Naive thymus-derived CD8-positive, alpha-beta T cell (primary cell): ENCODE results near the gene KRT10. TPM values are rescaled to one million over a fixed set of nuclear protein-coding genes. Genes with fewer than 3 reads are reported as not detected.
A peak's percentile ranks its signal among the peaks of the same experiment; 100 is the strongest.

Experiments
- ATAC-seq, 2 donors: fragments of 150-1000 bp; cut with Tn5 transposase in 1 of 2; sonication (Bioruptor Pico), chemical (Tn5 transposase) in 1 of 2; 1 replicate in 1 of 2; 2 replicates in 1 of 2; pipeline ENCODE4 v1.10.0; 2021; ENCODE audit warnings: mild to moderate bottlenecking in 2 of 2, moderate library complexity in 2 of 2
- POLR2A ChIA-PET: fragments of 350-600 bp; sonication (Branson Sonifier 250); formaldehyde crosslinking; loops from one replicate; lab custom pipeline; 2021; ENCODE audit warnings: antibody characterized with exemption; lab: Charles Lee
- DNase-seq, 10 donors: peaks; one replicate each; pipeline versions ENCODE4 v3.0.0 to v3.0.0-alpha.2; 2020 to 2022
- H3K27ac Mint-ChIP-seq, 10 donors: one replicate each; pipeline ENCODE4 v1.8.0; 2020 to 2022; ENCODE audit warnings: mild to moderate bottlenecking in 10 of 10, mixed read lengths in 10 of 10, moderate library complexity in 4 of 10, inconsistent platforms in 1 of 10
- H3K27me3 Mint-ChIP-seq, 5 donors: one replicate each; pipeline ENCODE4 v1.8.0; 2021 to 2022; ENCODE audit warnings: mixed read lengths in 5 of 5
- H3K36me3 Mint-ChIP-seq, 3 donors: one replicate each; pipeline ENCODE4 v1.8.0; 2020 to 2022; ENCODE audit warnings: mixed read lengths in 3 of 3, mild to moderate bottlenecking in 2 of 3, inconsistent platforms in 1 of 3
- H3K4me1 Mint-ChIP-seq, 4 donors: one replicate each; pipeline ENCODE4 v1.8.0; 2021 to 2022; ENCODE audit warnings: mixed read lengths in 4 of 4
- H3K4me3 Mint-ChIP-seq, 10 donors: one replicate each; pipeline ENCODE4 v1.8.0; 2020 to 2022; ENCODE audit warnings: mild to moderate bottlenecking in 10 of 10, mixed read lengths in 10 of 10, moderate library complexity in 6 of 10, inconsistent platforms in 1 of 10
- H3K9me3 Mint-ChIP-seq, 9 donors: one replicate each; pipeline ENCODE4 v1.8.0; 2020 to 2022; ENCODE audit warnings: mixed read lengths in 9 of 9, mild to moderate bottlenecking in 3 of 9, inconsistent platforms in 1 of 9, moderate library complexity in 1 of 9
- polyA plus RNA-seq, 3 donors: library from polyadenylated mRNA; unstranded; fragments of 300-500 nt; fragmentation: Illumina TruSeq; gene quantifications; one replicate each; pipeline ENCODE4 v1.2.3, GENCODE V29; 2021
- total RNA-seq, 8 experiments: library from RNA in 2 of 8; stranded (reverse) in 2 of 8; gene quantifications; one replicate each; pipeline ENCODE4 v1.2.3 and lab custom pipeline; 2021 to 2026

The KRT10 gene
- total and polyA plus RNA-seq, 5 experiments from 2014 or later: 47.8 to 239 (median 185) TPM

- no peak overlapping the region for H3K4me3 Mint-ChIP-seq
- POLR2A ChIA-PET: no interaction called here
- H3K4me1 Mint-ChIP-seq: no peaks in the 10 kb centered on the region
- H3K36me3 Mint-ChIP-seq: no peaks in the 10 kb centered on the region
- H3K9me3 Mint-ChIP-seq: no peaks in the 10 kb centered on the region
- peaks cover 21 to 53% (median 32%) of the 10 kb centered on the region in 5 donors for H3K27me3 Mint-ChIP-seq
- no peak overlapping the region for H3K27ac Mint-ChIP-seq
- DNase-seq: no peak
- no peak for ATAC-seq
Measured at GRCh38 chr17:40850293-40850972, 28.0 kb upstream of the KRT10 start.

GRCh38 chr17:40849723-40850122 is 27.3 kb upstream of the KRT10 start:
- POLR2A ChIA-PET: no interaction called here

GRCh38 chr17:40848583-40849235 is 26.3 kb upstream of the KRT10 start:
- POLR2A ChIA-PET: no interaction called here
- Mint-ChIP-seq H3K36me3 (no peaks in the 10 kb centered on the region), H3K4me1 (no peaks in the 10 kb centered on the region), H3K27me3 (peaks cover 24 to 57% (median 38%) of the 10 kb centered on the region in 5 donors), H3K9me3 (no peaks in the 10 kb centered on the region), H3K27ac (no peak overlapping the region), H3K4me3 (no peak overlapping the region)
- ATAC-seq (no peak), DNase-seq (no peak)

More at GRCh38 chr17:40849723-40850122, 27.3 kb upstream of the KRT10 start:
- no peak for ATAC-seq
- Mint-ChIP-seq H3K27ac (no peak overlapping the region), H3K4me3 (no peak overlapping the region), H3K36me3 (no peaks in the 10 kb centered on the region), H3K4me1 (no peaks in the 10 kb centered on the region), H3K9me3 (no peaks in the 10 kb centered on the region), H3K27me3 (peaks cover 24 to 54% (median 34%) of the 10 kb centered on the region in 5 donors)
- no peak for DNase-seq

GRCh38 chr17:40846515-40847144 is 24.2 kb upstream of the KRT10 start:
- DNase-seq (no peak), ATAC-seq (no peak)
- H3K4me3 Mint-ChIP-seq: no peak overlapping the region
- H3K9me3 Mint-ChIP-seq: no peaks in the 10 kb centered on the region
- no peaks in the 10 kb centered on the region for H3K36me3 Mint-ChIP-seq
- peaks cover 0 to 6% (median 0%) of the 10 kb centered on the region in 4 donors for H3K4me1 Mint-ChIP-seq
- POLR2A ChIA-PET: no interaction called here
- H3K27me3 Mint-ChIP-seq: peaks cover 19 to 62% (median 40%) of the 10 kb centered on the region in 5 donors
- no peak overlapping the region for H3K27ac Mint-ChIP-seq

- ATAC-seq (no peak), DNase-seq (no peak)
- Mint-ChIP-seq H3K36me3 (no peaks in the 10 kb centered on the region), H3K4me3 (no peak overlapping the region), H3K27ac (no peak overlapping the region), H3K27me3 (peaks cover 15 to 57% (median 32%) of the 10 kb centered on the region in 5 donors), H3K9me3 (no peaks in the 10 kb centered on the region), H3K4me1 (peaks cover 0 to 6% (median 0%) of the 10 kb centered on the region in 4 donors)
- POLR2A ChIA-PET: no interaction called here
Measured at GRCh38 chr17:40844671-40845107, 22.3 kb upstream of the KRT10 start.

GRCh38 chr17:40843242-40843641 is 20.8 kb upstream of the KRT10 start:
- POLR2A ChIA-PET: interaction anchor here (1.1 kb wide), 1 partner anchor 24 kb away, joined by 3 read pairs; no protein-coding TSS in a partner anchor
- ATAC-seq: peak; percentile 47 to 57
- H3K27me3 Mint-ChIP-seq: peaks cover 11 to 49% (median 28%) of the 10 kb centered on the region in 5 donors
- no peak overlapping the region for H3K27ac Mint-ChIP-seq
- peaks cover 0 to 6% (median under 1%) of the 10 kb centered on the region in 4 donors for H3K4me1 Mint-ChIP-seq
- no peak for DNase-seq
- H3K36me3 Mint-ChIP-seq: no peaks in the 10 kb centered on the region
- peak overlapping the region in 1 of 10 donors; percentile 16 for H3K4me3 Mint-ChIP-seq
- no peaks in the 10 kb centered on the region for H3K9me3 Mint-ChIP-seq

- H3K27ac Mint-ChIP-seq: no peak overlapping the region
- peaks cover 0 to 1% (median 0%) of the 10 kb centered on the region in 3 donors for H3K36me3 Mint-ChIP-seq
- POLR2A ChIA-PET: no interaction called here
- peaks cover 0 to 6% (median under 1%) of the 10 kb centered on the region in 4 donors for H3K4me1 Mint-ChIP-seq
- H3K9me3 Mint-ChIP-seq: no peaks in the 10 kb centered on the region
- no peak for DNase-seq
- ATAC-seq: no peak
- peaks cover 11 to 40% (median 27%) of the 10 kb centered on the region in 5 donors for H3K27me3 Mint-ChIP-seq
- H3K4me3 Mint-ChIP-seq: no peak overlapping the region
Measured at GRCh38 chr17:40841246-40841645, 18.8 kb upstream of the KRT10 start.

- Mint-ChIP-seq H3K4me1 (peaks cover 0 to 6% (median under 1%) of the 10 kb centered on the region in 4 donors), H3K27ac (no peak overlapping the region), H3K27me3 (peaks cover 4 to 24% (median 8%) of the 10 kb centered on the region in 5 donors), H3K9me3 (no peaks in the 10 kb centered on the region), H3K36me3 (peaks cover 0 to 16% (median 0%) of the 10 kb centered on the region in 3 donors), H3K4me3 (no peak overlapping the region)
- POLR2A ChIA-PET: interaction anchor here (0.6 kb wide), 1 partner anchor 1257 kb away, joined by 3 read pairs; no protein-coding TSS in a partner anchor
- DNase-seq (no peak), ATAC-seq (no peak)
Measured at GRCh38 chr17:40839194-40839593, 16.8 kb upstream of the KRT10 start.

- H3K4me3 Mint-ChIP-seq: no peak overlapping the region
- H3K36me3 Mint-ChIP-seq: peaks cover 0 to 19% (median 0%) of the 10 kb centered on the region in 3 donors
- H3K27ac Mint-ChIP-seq: no peak overlapping the region
- peaks cover 0 to 4% (median 0%) of the 10 kb centered on the region in 5 donors for H3K27me3 Mint-ChIP-seq
- POLR2A ChIA-PET: no interaction called here
- DNase-seq: no peak
- no peak for ATAC-seq
- H3K9me3 Mint-ChIP-seq: no peaks in the 10 kb centered on the region
- H3K4me1 Mint-ChIP-seq: peaks cover 0 to 2% (median 0%) of the 10 kb centered on the region in 4 donors
Measured at GRCh38 chr17:40836020-40836419, 13.6 kb upstream of the KRT10 start.

- Mint-ChIP-seq H3K36me3 (peaks cover 0 to 22% (median 5%) of the 10 kb centered on the region in 3 donors), H3K27me3 (no peaks in the 10 kb centered on the region), H3K4me1 (no peaks in the 10 kb centered on the region), H3K9me3 (peaks cover 0 to 4% (median 0%) of the 10 kb centered on the region in 9 donors), H3K27ac (no peak overlapping the region), H3K4me3 (no peak overlapping the region)
- POLR2A ChIA-PET: no interaction called here
- no peak for DNase-seq
- ATAC-seq: no peak
Measured at GRCh38 chr17:40833882-40834281, 11.5 kb upstream of the KRT10 start.

- Mint-ChIP-seq H3K27ac (no peak overlapping the region), H3K4me3 (no peak overlapping the region), H3K27me3 (no peaks in the 10 kb centered on the region), H3K4me1 (peaks cover 2 to 4% (median 3%) of the 10 kb centered on the region in 4 donors), H3K9me3 (peaks cover 0 to 4% (median 0%) of the 10 kb centered on the region in 9 donors), H3K36me3 (peaks cover 0 to 24% (median 5%) of the 10 kb centered on the region in 3 donors)
- DNase-seq: no peak
- no peak for ATAC-seq
- POLR2A ChIA-PET: interaction anchor here (1.2 kb wide), 1 partner anchor 857 kb away, joined by 4 read pairs; no protein-coding TSS in a partner anchor
Measured at GRCh38 chr17:40832840-40833239, 10.4 kb upstream of the KRT10 start.

GRCh38 chr17:40830085-40830776 is 7.8 kb upstream of the KRT10 start:
- no peak overlapping the region for H3K27ac Mint-ChIP-seq
- H3K4me1 Mint-ChIP-seq: peaks cover 6 to 18% (median 11%) of the 10 kb centered on the region in 4 donors
- no peak for ATAC-seq
- POLR2A ChIA-PET: no interaction called here
- peaks cover 0 to 24% (median 22%) of the 10 kb centered on the region in 3 donors for H3K36me3 Mint-ChIP-seq
- no peak overlapping the region for H3K4me3 Mint-ChIP-seq
- DNase-seq: no peak
- H3K9me3 Mint-ChIP-seq: peaks cover 0 to 4% (median 0%) of the 10 kb centered on the region in 9 donors
- peaks cover 4 to 16% (median 9%) of the 10 kb centered on the region in 5 donors for H3K27me3 Mint-ChIP-seq
